ENCODE data around the gene ARMH1.
"Not testable (repeated sequence)": the region's sequence is repeated elsewhere in the genome, so short reads cannot be mapped to it uniquely, and the experiment has no call there.

The ARMH1 gene

GRCh38 chr1:44694863-44695478, 20.5 kb downstream of the ARMH1 start:
- DNase-seq (ENCODE audit: low read depth in 2 of 2), result no peak

- no peak for DNase-seq (ENCODE audit: low read depth in 2 of 2)
Measured at GRCh38 chr1:44695671-44696070, 21.2 kb downstream of the ARMH1 start.

- no peak for DNase-seq (ENCODE audit: low read depth in 2 of 2)
Measured at GRCh38 chr1:44696101-44696500, 21.6 kb downstream of the ARMH1 start.

GRCh38 chr1:44696789-44697345, 22.4 kb downstream of the ARMH1 start:
- DNase-seq (ENCODE audit: low read depth in 2 of 2), result no peak

GRCh38 chr1:44698138-44698537, 23.6 kb downstream of the ARMH1 start:
- no peak for DNase-seq (ENCODE audit: low read depth in 2 of 2)

GRCh38 chr1:44699375-44699774, 24.9 kb downstream of the ARMH1 start:
- not testable (repeated sequence) for DNase-seq (ENCODE audit: low read depth in 2 of 2)

GRCh38 chr1:44700573-44700972, 26.1 kb downstream of the ARMH1 start:
- no peak for DNase-seq (ENCODE audit: low read depth in 2 of 2)

- no peak for DNase-seq (ENCODE audit: low read depth in 2 of 2)
Measured at GRCh38 chr1:44701141-44701573, 26.6 kb downstream of the ARMH1 start.

GRCh38 chr1:44705470-44705869, 31.0 kb downstream of the ARMH1 start:
- no peak for DNase-seq (ENCODE audit: low read depth in 2 of 2)

- DNase-seq (ENCODE audit: low read depth in 2 of 2), result no peak
Measured at GRCh38 chr1:44705938-44706337, 31.4 kb downstream of the ARMH1 start.

GRCh38 chr1:44707112-44707881, 32.8 kb downstream of the ARMH1 start:
- DNase-seq (ENCODE audit: low read depth in 2 of 2), result peak; percentile 74

- DNase-seq (ENCODE audit: low read depth in 2 of 2), result no peak
Measured at GRCh38 chr1:44707959-44708831, 33.7 kb downstream of the ARMH1 start.

GRCh38 chr1:44713321-44713781, 38.8 kb downstream of the ARMH1 start:
- no peak for DNase-seq (ENCODE audit: low read depth in 2 of 2)

GRCh38 chr1:44714532-44714931, 40.0 kb downstream of the ARMH1 start:
- no peak for DNase-seq (ENCODE audit: low read depth in 2 of 2)

GRCh38 chr1:44714944-44715571, 40.5 kb downstream of the ARMH1 start:
- peak in 1 of 2 experiments; percentile 42 for DNase-seq (ENCODE audit: low read depth in 2 of 2)

GRCh38 chr1:44717156-44717555, 42.6 kb downstream of the ARMH1 start:
- no peak for DNase-seq (ENCODE audit: low read depth in 2 of 2)

GRCh38 chr1:44717653-44718052, 43.1 kb downstream of the ARMH1 start:
- DNase-seq (ENCODE audit: low read depth in 2 of 2), result no peak

GRCh38 chr1:44718091-44718490, 43.6 kb downstream of the ARMH1 start:
- DNase-seq (ENCODE audit: low read depth in 2 of 2), result no peak

- no peak for DNase-seq (ENCODE audit: low read depth in 2 of 2)
Measured at GRCh38 chr1:44719318-44719717, 44.8 kb downstream of the ARMH1 start.

- DNase-seq (ENCODE audit: low read depth in 2 of 2), result no peak
Measured at GRCh38 chr1:44720281-44720680, 45.8 kb downstream of the ARMH1 start.

All from fibroblast of skin of left biceps (primary cell).